HuH-7.5 (cell line): Measurements from ENCODE around the gene IRX4.

Experiments used
- DNase-seq: peaks from one replicate; pipeline ENCODE4 v3.0.0; 2011; ENCODE audit warnings: low spot score

IRX4 gene

GRCh38 chr5:1913578-1913977 is 30.9 kb upstream of the IRX4 start:
- no peak for DNase-seq

GRCh38 chr5:1912951-1913565 is 30.3 kb upstream of the IRX4 start:
- no peak for DNase-seq

- DNase-seq, result no peak
These were observed 29.1 kb upstream of the IRX4 start for GRCh38 chr5:1911773-1912235.

GRCh38 chr5:1910861-1911772 is 28.4 kb upstream of the IRX4 start:
- DNase-seq, result no peak

GRCh38 chr5:1910081-1910760 is 27.5 kb upstream of the IRX4 start:
- DNase-seq, result no peak

GRCh38 chr5:1909346-1909985 is 26.7 kb upstream of the IRX4 start:
- no peak for DNase-seq

- no peak for DNase-seq
These were observed 26.2 kb upstream of the IRX4 start for GRCh38 chr5:1908931-1909330.

- no peak for DNase-seq
These were observed 24.9 kb upstream of the IRX4 start for GRCh38 chr5:1907616-1908015.

- DNase-seq, result no peak
These were observed 22.4 kb upstream of the IRX4 start for GRCh38 chr5:1905108-1905507.

GRCh38 chr5:1901983-1902382 is 19.3 kb upstream of the IRX4 start:
- no peak for DNase-seq

GRCh38 chr5:1901061-1901460 is 18.3 kb upstream of the IRX4 start:
- no peak for DNase-seq

- no peak for DNase-seq
These were observed 16.5 kb upstream of the IRX4 start for GRCh38 chr5:1899201-1899600.

GRCh38 chr5:1897816-1898450 is 15.2 kb upstream of the IRX4 start:
- DNase-seq, result no peak

- DNase-seq, result no peak
These were observed 14.7 kb upstream of the IRX4 start for GRCh38 chr5:1897386-1897785.

GRCh38 chr5:1896602-1897376 is 14.1 kb upstream of the IRX4 start:
- no peak for DNase-seq

GRCh38 chr5:1895739-1896420 is 13.2 kb upstream of the IRX4 start:
- DNase-seq, result no peak

- no peak for DNase-seq
These were observed 11.5 kb upstream of the IRX4 start for GRCh38 chr5:1894243-1894642.

- DNase-seq, result no peak
These were observed 11.0 kb upstream of the IRX4 start for GRCh38 chr5:1893754-1894153.

GRCh38 chr5:1892685-1893445 is 10.1 kb upstream of the IRX4 start:
- no peak for DNase-seq

GRCh38 chr5:1892211-1892610 is 9.5 kb upstream of the IRX4 start:
- no peak for DNase-seq
